ENCODE results near the gene PATE2. TPM values are rescaled to one million over a fixed set of nuclear protein-coding genes. Genes with fewer than 3 reads are reported as not detected.

Gene PATE2
- polyA plus RNA-seq, 1 donor (not counting 4 experiments of a cell fraction or from before 2014, with no cell fraction given), result not detected

GRCh38 chr11:125777309-125777708 is 1.3 kb downstream of the PATE2 start:
- H3K9ac ChIP-seq (ENCODE audit: control insufficient read depth, extremely low read depth, insufficient read depth, low read length), result no peak overlapping the region
- H4K20me1 ChIP-seq (ENCODE audit: control insufficient read depth, extremely low read depth, insufficient read depth, low read length), result no peaks in the 10 kb centered on the region
- DNase-seq (ENCODE audit: low read depth, low spot score) (no peak), FAIRE-seq (no peak)
- TF ChIP-seq, protein P1, sequence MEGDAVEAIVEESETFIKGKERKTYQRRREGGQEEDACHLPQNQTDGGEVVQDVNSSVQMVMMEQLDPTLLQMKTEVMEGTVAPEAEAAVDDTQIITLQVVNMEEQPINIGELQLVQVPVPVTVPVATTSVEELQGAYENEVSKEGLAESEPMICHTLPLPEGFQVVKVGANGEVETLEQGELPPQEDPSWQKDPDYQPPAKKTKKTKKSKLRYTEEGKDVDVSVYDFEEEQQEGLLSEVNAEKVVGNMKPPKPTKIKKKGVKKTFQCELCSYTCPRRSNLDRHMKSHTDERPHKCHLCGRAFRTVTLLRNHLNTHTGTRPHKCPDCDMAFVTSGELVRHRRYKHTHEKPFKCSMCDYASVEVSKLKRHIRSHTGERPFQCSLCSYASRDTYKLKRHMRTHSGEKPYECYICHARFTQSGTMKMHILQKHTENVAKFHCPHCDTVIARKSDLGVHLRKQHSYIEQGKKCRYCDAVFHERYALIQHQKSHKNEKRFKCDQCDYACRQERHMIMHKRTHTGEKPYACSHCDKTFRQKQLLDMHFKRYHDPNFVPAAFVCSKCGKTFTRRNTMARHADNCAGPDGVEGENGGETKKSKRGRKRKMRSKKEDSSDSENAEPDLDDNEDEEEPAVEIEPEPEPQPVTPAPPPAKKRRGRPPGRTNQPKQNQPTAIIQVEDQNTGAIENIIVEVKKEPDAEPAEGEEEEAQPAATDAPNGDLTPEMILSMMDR (optimal IDR thresholded peaks at IDR 0.05 in 1 of 3, IDR thresholded peaks at IDR 0.05 in 1 of 3, conservative IDR thresholded peaks at IDR 0.05 in 1 of 3; ENCODE audit: extremely low read depth in 1 of 3, insufficient read depth in 2 of 3, low read length in 3 of 3), result no peak
- no peak for TF ChIP-seq EZH2 (IDR thresholded peaks at IDR 0.05; ENCODE audit: low read length)
- no peaks in the 10 kb centered on the region for H3K36me3 ChIP-seq (ENCODE audit: control insufficient read depth in 2 of 2, extremely low read depth in 1 of 2, insufficient read depth in 2 of 2, low read length in 2 of 2)
- no peaks in the 10 kb centered on the region for H3K9me1 ChIP-seq (ENCODE audit: control insufficient read depth, extremely low read depth, insufficient read depth, low read length)
- H3K4me3 ChIP-seq (ENCODE audit: control insufficient read depth in 2 of 3, extremely low read depth in 1 of 3, insufficient read depth in 2 of 3, low read depth in 1 of 3, low read length in 3 of 3), result no peak overlapping the region
- H3K4me1 ChIP-seq (ENCODE audit: control insufficient read depth, extremely low read depth, insufficient read depth, low read length), result peaks cover 10% of the 10 kb centered on the region
- H3K27ac ChIP-seq (ENCODE audit: control insufficient read depth, insufficient read depth, low read length), result no peak overlapping the region
- H3K4me2 ChIP-seq (ENCODE audit: control insufficient read depth, extremely low read depth, insufficient read depth, low read depth, low read length), result no peak overlapping the region
- H3K9me3 ChIP-seq (ENCODE audit: control insufficient read depth, low read depth, low read length), result no peaks in the 10 kb centered on the region
- H2AFZ ChIP-seq (ENCODE audit: control insufficient read depth, low read length), result no peak overlapping the region
- H3K79me2 ChIP-seq (ENCODE audit: control insufficient read depth, insufficient read depth, low read length), result no peaks in the 10 kb centered on the region
- no peaks in the 10 kb centered on the region for H3K27me3 ChIP-seq (ENCODE audit: control insufficient read depth, extremely low read depth, insufficient read depth, low read length)
- dilution Hi-C loops (cut with MboI; ENCODE audit: extremely low pct_ligation_motif_present, low sequenced_read_pairs), result no loop called here

DNA sequence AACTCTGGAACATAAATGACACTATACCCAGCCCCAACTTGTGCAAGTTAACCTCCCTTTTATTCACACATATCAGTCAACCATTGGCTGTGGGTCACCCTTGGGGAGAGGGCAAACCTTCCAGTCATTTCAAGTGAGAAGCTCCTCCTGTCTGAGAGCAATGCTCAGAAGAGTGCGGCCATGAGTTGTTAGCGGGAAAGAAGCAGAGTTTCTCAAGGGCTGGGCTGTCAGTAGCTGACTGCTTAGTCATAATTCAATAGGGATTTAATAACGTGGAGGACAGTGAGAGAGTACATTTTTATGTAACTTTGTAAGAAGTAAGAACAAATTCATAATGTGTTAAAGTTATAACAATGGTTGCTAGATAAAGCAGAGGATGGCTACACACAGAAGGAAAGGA is 5.1 kb downstream of the PATE2 start:
- DNase-seq (ENCODE audit: low read depth, low spot score) (no peak), FAIRE-seq (no peak)
- no peaks in the 10 kb centered on the region for H3K9me1 ChIP-seq (ENCODE audit: control insufficient read depth, extremely low read depth, insufficient read depth, low read length)
- no peak overlapping the region for H2AFZ ChIP-seq (ENCODE audit: control insufficient read depth, low read length)
- dilution Hi-C loops (cut with MboI; ENCODE audit: extremely low pct_ligation_motif_present, low sequenced_read_pairs), result no loop called here
- H3K79me2 ChIP-seq (ENCODE audit: control insufficient read depth, insufficient read depth, low read length), result no peaks in the 10 kb centered on the region
- TF ChIP-seq, protein P1 (optimal IDR thresholded peaks at IDR 0.05 in 1 of 3, IDR thresholded peaks at IDR 0.05 in 1 of 3, conservative IDR thresholded peaks at IDR 0.05 in 1 of 3; ENCODE audit: extremely low read depth in 1 of 3, insufficient read depth in 2 of 3, low read length in 3 of 3), result no peak
- TF ChIP-seq EZH2 (IDR thresholded peaks at IDR 0.05; ENCODE audit: low read length), result no peak
- H3K27me3 ChIP-seq (ENCODE audit: control insufficient read depth, extremely low read depth, insufficient read depth, low read length), result no peaks in the 10 kb centered on the region
- H3K9me3 ChIP-seq (ENCODE audit: control insufficient read depth, low read depth, low read length), result no peaks in the 10 kb centered on the region
- no peak overlapping the region for H3K9ac ChIP-seq (ENCODE audit: control insufficient read depth, extremely low read depth, insufficient read depth, low read length)
- no peaks in the 10 kb centered on the region for H4K20me1 ChIP-seq (ENCODE audit: control insufficient read depth, extremely low read depth, insufficient read depth, low read length)
- no peak overlapping the region for H3K4me3 ChIP-seq (ENCODE audit: control insufficient read depth in 2 of 3, extremely low read depth in 1 of 3, insufficient read depth in 2 of 3, low read depth in 1 of 3, low read length in 3 of 3)
- H3K27ac ChIP-seq (ENCODE audit: control insufficient read depth, insufficient read depth, low read length), result no peak overlapping the region
- H3K4me2 ChIP-seq (ENCODE audit: control insufficient read depth, extremely low read depth, insufficient read depth, low read depth, low read length), result no peak overlapping the region
- peaks cover 11% of the 10 kb centered on the region for H3K4me1 ChIP-seq (ENCODE audit: control insufficient read depth, extremely low read depth, insufficient read depth, low read length)
- H3K36me3 ChIP-seq (ENCODE audit: control insufficient read depth in 2 of 2, extremely low read depth in 1 of 2, insufficient read depth in 2 of 2, low read length in 2 of 2), result no peaks in the 10 kb centered on the region

All from keratinocyte (primary cell).